Measurements from ENCODE around the gene ARMH1. TPM values are rescaled to one million over a fixed set of nuclear protein-coding genes. Genes with fewer than 3 reads are reported as not detected.

ARMH1 gene
- total RNA-seq, 2 experiments from 2014 or later, result 79.9 to 84.0 TPM

- DNase-seq (no peak), ATAC-seq (ENCODE audit: poor library complexity) (no peak)
- Histone ChIP-seq H3K9me3 (ENCODE audit: control insufficient read depth in 1 of 2, insufficient read depth in 1 of 2, low read length in 2 of 2) (no peaks in the 10 kb centered on the region), H3K4me1 (ENCODE audit: insufficient read depth, low read length) (no peaks in the 10 kb centered on the region), H3K36me3 (ENCODE audit: insufficient read depth, low read length) (peaks cover 98% of the 10 kb centered on the region), H3K27ac (ENCODE audit: low read depth in 1 of 2, low read length in 2 of 2) (no peak overlapping the region), H3K4me3 (ENCODE audit: low read length) (no peak overlapping the region), H3K27me3 (ENCODE audit: control insufficient read depth in 1 of 2, insufficient read depth in 2 of 2, low read length in 2 of 2) (no peaks in the 10 kb centered on the region)
- no peaks in the 10 kb centered on the region for H3K4me1 Mint-ChIP-seq (ENCODE audit: low read depth)
- intact Hi-C loops (cut with DNase I, micrococcal nuclease), result no loop called here
- POLR2A ChIA-PET, result no interaction called here
- H3K27ac Mint-ChIP-seq, result no peak overlapping the region
- CTCF ChIA-PET, result no interaction called here
- peaks cover 90% of the 10 kb centered on the region for H3K36me3 Mint-ChIP-seq (ENCODE audit: low read depth)
- H3K27me3 Mint-ChIP-seq, result no peaks in the 10 kb centered on the region
- no peak for TF ChIP-seq CTCF (IDR thresholded peaks at IDR 0.05)
- no peaks in the 10 kb centered on the region for H3K9me3 Mint-ChIP-seq
- H3K4me3 Mint-ChIP-seq, result no peak overlapping the region
Measured at GRCh38 chr1:44644806-44645205, 29.7 kb upstream of the ARMH1 start.

DNA sequence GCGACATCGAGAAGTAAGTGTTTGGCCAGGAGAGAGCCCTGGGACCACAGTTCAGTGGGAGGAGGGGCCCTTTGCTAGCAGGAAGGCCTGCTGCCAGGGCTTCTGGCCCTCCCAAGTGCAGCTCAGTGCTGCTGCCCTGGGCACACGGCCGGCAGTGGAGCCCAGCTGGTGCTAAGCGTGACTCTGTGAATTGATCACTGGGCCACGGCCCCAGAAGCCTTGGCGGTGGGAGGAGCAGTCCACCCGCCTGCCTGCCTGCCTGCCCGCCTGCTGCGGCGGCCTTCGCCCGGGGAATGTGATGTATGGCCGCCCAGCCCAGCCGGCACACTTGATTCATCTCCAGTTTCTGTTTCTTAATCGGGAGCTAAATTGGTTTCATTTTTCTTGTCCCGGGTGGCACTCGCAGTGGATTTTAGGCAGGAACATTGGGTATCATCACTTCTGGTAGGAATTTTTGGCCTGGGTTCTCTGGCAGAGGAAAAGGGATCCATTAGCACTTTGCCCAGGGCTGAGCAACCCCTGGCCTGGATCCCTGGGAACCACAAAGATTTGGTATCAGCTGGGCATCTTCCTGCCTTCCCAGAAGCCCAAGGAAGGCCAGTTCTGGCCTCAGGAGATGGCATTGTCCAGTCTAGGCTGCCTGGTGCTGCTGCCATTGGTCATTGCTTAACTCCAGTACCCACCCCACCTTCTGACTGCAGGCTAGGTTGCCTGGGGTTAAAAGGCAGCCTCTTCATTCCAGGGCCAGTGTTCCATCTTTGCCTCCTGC is 28.9 kb upstream of the ARMH1 start:
- no peak for TF ChIP-seq CTCF (IDR thresholded peaks at IDR 0.05)
- Histone ChIP-seq H3K4me3 (ENCODE audit: low read length) (no peak overlapping the region), H3K27ac (ENCODE audit: low read depth in 1 of 2, low read length in 2 of 2) (no peak overlapping the region), H3K36me3 (ENCODE audit: insufficient read depth, low read length) (peaks cover 99% of the 10 kb centered on the region), H3K4me1 (ENCODE audit: insufficient read depth, low read length) (no peaks in the 10 kb centered on the region), H3K27me3 (ENCODE audit: control insufficient read depth in 1 of 2, insufficient read depth in 2 of 2, low read length in 2 of 2) (no peaks in the 10 kb centered on the region), H3K9me3 (ENCODE audit: control insufficient read depth in 1 of 2, insufficient read depth in 1 of 2, low read length in 2 of 2) (no peaks in the 10 kb centered on the region)
- intact Hi-C loops (cut with DNase I, micrococcal nuclease), result no loop called here
- Mint-ChIP-seq H3K4me1 (ENCODE audit: low read depth) (no peaks in the 10 kb centered on the region), H3K36me3 (ENCODE audit: low read depth) (peaks cover 97% of the 10 kb centered on the region), H3K4me3 (no peak overlapping the region), H3K9me3 (no peaks in the 10 kb centered on the region), H3K27ac (no peak overlapping the region), H3K27me3 (no peaks in the 10 kb centered on the region)
- ChIA-PET POLR2A (interaction anchor here (2.8 kb wide), 1 partner anchor 14 kb away, joined by 13 read pairs; no protein-coding TSS in a partner anchor), CTCF (no interaction called here)
- no peak for DNase-seq
- ATAC-seq (ENCODE audit: poor library complexity), result no peak

- Mint-ChIP-seq H3K4me3 (no peak overlapping the region), H3K36me3 (ENCODE audit: low read depth) (peaks cover 97% of the 10 kb centered on the region), H3K9me3 (no peaks in the 10 kb centered on the region), H3K4me1 (ENCODE audit: low read depth) (no peaks in the 10 kb centered on the region), H3K27me3 (no peaks in the 10 kb centered on the region), H3K27ac (no peak overlapping the region)
- ATAC-seq (ENCODE audit: poor library complexity), result no peak
- Histone ChIP-seq H3K4me1 (ENCODE audit: insufficient read depth, low read length) (no peaks in the 10 kb centered on the region), H3K27ac (ENCODE audit: low read depth in 1 of 2, low read length in 2 of 2) (no peak overlapping the region), H3K4me3 (ENCODE audit: low read length) (no peak overlapping the region), H3K36me3 (ENCODE audit: insufficient read depth, low read length) (peaks cover 99% of the 10 kb centered on the region), H3K27me3 (ENCODE audit: control insufficient read depth in 1 of 2, insufficient read depth in 2 of 2, low read length in 2 of 2) (no peaks in the 10 kb centered on the region), H3K9me3 (ENCODE audit: control insufficient read depth in 1 of 2, insufficient read depth in 1 of 2, low read length in 2 of 2) (no peaks in the 10 kb centered on the region)
- intact Hi-C loops (cut with DNase I, micrococcal nuclease), result no loop called here
- ChIA-PET POLR2A (interaction anchor here (2.8 kb wide), 1 partner anchor 14 kb away, joined by 13 read pairs; no protein-coding TSS in a partner anchor), CTCF (interaction anchor here (0.6 kb wide), 1 partner anchor 49 kb away, joined by 4 read pairs; no protein-coding TSS in a partner anchor)
- TF ChIP-seq CTCF (IDR thresholded peaks at IDR 0.05), result no peak
- DNase-seq, result no peak
Measured at GRCh38 chr1:44646261-44647110, 28.0 kb upstream of the ARMH1 start.
